ENCODE measurements around the gene CMIP. TPM values are rescaled to one million over a fixed set of nuclear protein-coding genes. Genes with fewer than 3 reads are reported as not detected.

Gene CMIP
- total RNA-seq, 4 donors from 2014 or later, result 15.5 to 65.9 (median 20.2) TPM

GRCh38 chr16:81639348-81639747 is 194.7 kb downstream of the CMIP start:
- TF ChIP-seq POLR2A (IDR thresholded peaks at IDR 0.05) (no peak), CTCF (IDR thresholded peaks at IDR 0.05) (no peak)
- 90 to 94% methylated on average over 8 of the region's 8 CpGs for WGBS, 2 donors
- Histone ChIP-seq H3K4me1 (peaks cover 0 to 3% of the 10 kb centered on the region in 2 donors), H3K27me3 (no peaks in the 10 kb centered on the region), H3K4me3 (replicated peaks in 1 of 3) (no peak overlapping the region), H3K36me3 (no peaks in the 10 kb centered on the region), H3K27ac (no peak overlapping the region), H3K9me3 (no peaks in the 10 kb centered on the region)
- no peak for DNase-seq
- intact Hi-C loops (cut with DNase I), result no loop called here

- no peaks in the 10 kb centered on the region for H3K27me3 ChIP-seq
- H3K27ac ChIP-seq, result no peak overlapping the region
- no peak overlapping the region for H3K4me3 ChIP-seq (replicated peaks in 1 of 3)
- TF ChIP-seq CTCF (IDR thresholded peaks at IDR 0.05) (no peak), POLR2A (IDR thresholded peaks at IDR 0.05) (no peak)
- no peaks in the 10 kb centered on the region for H3K9me3 ChIP-seq
- DNase-seq, result no peak
- intact Hi-C loops (cut with DNase I), result no loop called here
- H3K36me3 ChIP-seq, result no peaks in the 10 kb centered on the region
- peaks cover 0 to 7% of the 10 kb centered on the region in 2 donors for H3K4me1 ChIP-seq
- 99% methylated on average over 8 to 13 of the region's 16 CpGs for WGBS, 2 donors
Measured at GRCh38 chr16:81639931-81640680, 195.5 kb downstream of the CMIP start.

- H3K27me3 ChIP-seq, result no peaks in the 10 kb centered on the region
- no peak overlapping the region for H3K27ac ChIP-seq
- H3K9me3 ChIP-seq, result no peaks in the 10 kb centered on the region
- TF ChIP-seq CTCF (IDR thresholded peaks at IDR 0.05) (no peak), POLR2A (IDR thresholded peaks at IDR 0.05) (no peak)
- H3K4me1 ChIP-seq, result peaks cover 2 to 12% of the 10 kb centered on the region in 2 donors
- no peak overlapping the region for H3K4me3 ChIP-seq (replicated peaks in 1 of 3)
- DNase-seq, result no peak
- no peaks in the 10 kb centered on the region for H3K36me3 ChIP-seq
- intact Hi-C loops (cut with DNase I), result no loop called here
- 95 to 97% methylated on average over 5 to 6 of the region's 7 CpGs for WGBS, 2 donors
Measured at GRCh38 chr16:81640681-81641070, 196.1 kb downstream of the CMIP start.

DNA sequence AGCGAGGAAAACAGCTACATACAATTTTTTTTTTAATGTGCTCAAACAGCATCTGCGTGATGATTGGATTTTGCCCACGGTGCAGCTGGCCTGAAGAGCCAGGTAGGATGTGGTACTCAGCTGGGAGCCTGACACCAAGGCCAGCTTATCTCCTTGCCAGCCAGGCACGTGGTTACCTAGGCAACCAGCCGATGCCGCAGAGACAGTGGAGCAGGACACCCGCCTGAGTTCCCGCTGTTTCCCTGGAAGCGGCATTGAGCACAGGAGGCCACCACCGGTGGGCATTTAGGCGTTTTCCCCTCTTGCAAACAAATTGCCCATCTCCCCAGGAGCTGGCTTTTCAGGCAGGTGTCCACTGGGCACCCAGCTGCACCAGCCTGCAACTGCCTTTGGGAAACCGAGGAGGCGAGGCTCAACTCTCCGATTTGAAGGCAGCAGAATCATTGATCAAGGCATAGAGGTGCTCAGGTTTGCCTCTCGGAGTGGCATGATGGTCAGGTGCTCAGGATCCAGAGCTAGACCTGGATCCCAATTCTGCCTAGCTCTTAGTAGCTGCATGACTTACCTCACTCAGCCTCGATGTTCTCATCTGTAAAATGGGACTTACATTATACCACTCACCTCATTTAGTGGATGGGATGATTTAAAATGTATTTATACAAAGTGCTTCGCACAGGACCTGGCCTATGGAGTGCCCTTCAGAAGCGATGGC is 196.9 kb downstream of the CMIP start:
- WGBS, 2 donors, result 78 to 88% methylated on average over 13 to 18 of the region's 18 CpGs
- TF ChIP-seq POLR2A (IDR thresholded peaks at IDR 0.05) (no peak), CTCF (IDR thresholded peaks at IDR 0.05) (no peak)

GRCh38 chr16:81642107-81642436 is 197.5 kb downstream of the CMIP start:
- no peak for TF ChIP-seq POLR2A (IDR thresholded peaks at IDR 0.05)
- no peak for TF ChIP-seq CTCF (IDR thresholded peaks at IDR 0.05)
- no peaks in the 10 kb centered on the region for H3K9me3 ChIP-seq
- no peak overlapping the region for H3K4me3 ChIP-seq (replicated peaks in 1 of 3)
- no peak for DNase-seq
- H3K36me3 ChIP-seq, result no peaks in the 10 kb centered on the region
- peaks cover 4 to 14% of the 10 kb centered on the region in 2 donors for H3K4me1 ChIP-seq
- no peaks in the 10 kb centered on the region for H3K27me3 ChIP-seq
- no peak overlapping the region for H3K27ac ChIP-seq
- WGBS, 2 donors, result 89 to 98% methylated on average over 4 of the region's 4 CpGs
- intact Hi-C loops (cut with DNase I), result no loop called here

More for the DNA sequence above, 196.9 kb downstream of the CMIP start:
- Histone ChIP-seq H3K4me1 (peaks cover 4 to 14% of the 10 kb centered on the region in 2 donors), H3K36me3 (no peaks in the 10 kb centered on the region), H3K27ac (no peak overlapping the region), H3K4me3 (replicated peaks in 1 of 3) (no peak overlapping the region), H3K9me3 (no peaks in the 10 kb centered on the region), H3K27me3 (no peaks in the 10 kb centered on the region)
- intact Hi-C loops (cut with DNase I), result no loop called here
- DNase-seq, result no peak

All from thyroid gland (tissue), 4 donors.